Tibial artery (tissue), 4 donors: ENCODE data around the gene WNT16.

ENCODE experiments used
- DNase-seq, 2 donors: peaks; one replicate each; pipeline ENCODE4 v3.0.0-alpha.2; 2019
- H3K27ac ChIP-seq, 2 donors: fragments of 200-600 bp; sonication (generic) in 1 of 2; 1 replicate in 1 of 2; 2 replicates in 1 of 2; pipeline ENCODE4 v1.5.1; 2018 to 2019; ENCODE audit warnings: mild to moderate bottlenecking in 1 of 2
- H3K27me3 ChIP-seq, 2 donors: fragments of 200-600 bp; sonication (generic) in 1 of 2; one replicate each; pipeline versions ENCODE4 v1.5.1 to v1.6.0; 2016 to 2019
- H3K36me3 ChIP-seq, 3 donors: fragments of 200-600 bp; sonication (generic) in 2 of 3; one replicate each; pipeline ENCODE4 v1.5.1; 2016 to 2019; ENCODE audit warnings: mild to moderate bottlenecking in 2 of 3
- H3K4me1 ChIP-seq, 4 donors: fragments of 200-600 bp; sonication (generic) in 2 of 4; 1 replicate in 3 of 4; 2 replicates in 1 of 4; pipeline ENCODE4 v1.5.1; 2016 to 2019
- H3K4me3 ChIP-seq, 2 donors: fragments of 200-600 bp; sonication (generic) in 1 of 2; 1 replicate in 1 of 2; 2 replicates in 1 of 2; pipeline ENCODE4 v1.5.1; 2018 to 2019; ENCODE audit warnings: mild to moderate bottlenecking in 2 of 2
- H3K9me3 ChIP-seq, 3 donors: fragments of 200-600 bp; sonication (generic) in 1 of 3; one replicate each; pipeline ENCODE4 v1.5.1; 2016 to 2019
- intact Hi-C: fragments of 100-400 bp; cut with DNase I; formaldehyde crosslinking; loops from one replicate; pipeline ENCODE4 v1.15.0; 2023; ENCODE audit warnings: low total_unique reads
- TF ChIP-seq, protein P1 (sequence below), 2 experiments: fragments of 200-600 bp in 1 of 2; fragments of 450-650 bp in 1 of 2; IDR thresholded peaks; one replicate each; pipeline ENCODE4 v1.5.1; 2017 to 2019; ENCODE audit warnings: antibody characterized with exemption in 2 of 2, mild to moderate bottlenecking in 1 of 2, moderate library complexity in 1 of 2

WNT16 gene

GRCh38 chr7:121376979-121377378 is 48.2 kb downstream of the WNT16 start:
- Histone ChIP-seq H3K9me3 (no peaks in the 10 kb centered on the region), H3K4me3 (no peak overlapping the region), H3K27me3 (no peaks in the 10 kb centered on the region), H3K4me1 (peaks cover 0 to 10% (median 0%) of the 10 kb centered on the region in 4 donors), H3K36me3 (peaks cover 0 to 32% (median 31%) of the 10 kb centered on the region in 3 donors), H3K27ac (no peak overlapping the region)
- TF ChIP-seq, protein P1, sequence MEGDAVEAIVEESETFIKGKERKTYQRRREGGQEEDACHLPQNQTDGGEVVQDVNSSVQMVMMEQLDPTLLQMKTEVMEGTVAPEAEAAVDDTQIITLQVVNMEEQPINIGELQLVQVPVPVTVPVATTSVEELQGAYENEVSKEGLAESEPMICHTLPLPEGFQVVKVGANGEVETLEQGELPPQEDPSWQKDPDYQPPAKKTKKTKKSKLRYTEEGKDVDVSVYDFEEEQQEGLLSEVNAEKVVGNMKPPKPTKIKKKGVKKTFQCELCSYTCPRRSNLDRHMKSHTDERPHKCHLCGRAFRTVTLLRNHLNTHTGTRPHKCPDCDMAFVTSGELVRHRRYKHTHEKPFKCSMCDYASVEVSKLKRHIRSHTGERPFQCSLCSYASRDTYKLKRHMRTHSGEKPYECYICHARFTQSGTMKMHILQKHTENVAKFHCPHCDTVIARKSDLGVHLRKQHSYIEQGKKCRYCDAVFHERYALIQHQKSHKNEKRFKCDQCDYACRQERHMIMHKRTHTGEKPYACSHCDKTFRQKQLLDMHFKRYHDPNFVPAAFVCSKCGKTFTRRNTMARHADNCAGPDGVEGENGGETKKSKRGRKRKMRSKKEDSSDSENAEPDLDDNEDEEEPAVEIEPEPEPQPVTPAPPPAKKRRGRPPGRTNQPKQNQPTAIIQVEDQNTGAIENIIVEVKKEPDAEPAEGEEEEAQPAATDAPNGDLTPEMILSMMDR (IDR thresholded peaks at IDR 0.05) = no peak
- no peak for DNase-seq
- intact Hi-C loops = loop anchor here (10.0 kb wide), 1 partner anchor 242 kb away; no protein-coding TSS in a partner anchor

GRCh38 chr7:121379930-121380329 is 51.1 kb downstream of the WNT16 start:
- TF ChIP-seq, protein P1 (IDR thresholded peaks at IDR 0.05) = no peak
- DNase-seq = no peak
- H3K27me3 ChIP-seq = no peaks in the 10 kb centered on the region
- intact Hi-C loops = loop anchor here (10.0 kb wide), 1 partner anchor 245 kb away; no protein-coding TSS in a partner anchor
- no peak overlapping the region for H3K27ac ChIP-seq
- no peak overlapping the region for H3K4me3 ChIP-seq
- peaks cover 0 to 26% (median 3%) of the 10 kb centered on the region in 4 donors for H3K4me1 ChIP-seq
- peaks cover 0 to 32% (median 25%) of the 10 kb centered on the region in 3 donors for H3K36me3 ChIP-seq
- H3K9me3 ChIP-seq = no peaks in the 10 kb centered on the region

DNA sequence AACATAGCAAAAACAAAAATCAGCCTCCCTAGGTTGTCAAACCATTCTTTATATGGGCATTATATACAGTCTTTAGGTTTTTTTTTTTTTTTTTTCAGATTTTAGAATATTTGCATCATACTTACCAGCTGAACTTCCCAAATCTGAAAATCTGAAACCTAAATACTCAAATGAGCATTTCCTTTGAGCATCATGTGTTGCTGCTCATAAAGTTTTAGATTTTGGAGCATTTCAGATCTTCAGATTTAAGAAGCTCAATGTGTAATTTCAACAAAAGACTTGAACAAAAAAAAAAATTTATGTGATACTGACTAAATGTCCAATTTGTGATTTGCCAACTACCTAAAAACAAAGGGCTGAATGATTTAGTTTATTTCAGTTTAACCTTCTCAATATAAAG is 53.7 kb downstream of the WNT16 start:
- Histone ChIP-seq H3K27ac (no peak overlapping the region), H3K36me3 (peaks cover 0 to 10% (median 9%) of the 10 kb centered on the region in 3 donors), H3K4me1 (peaks cover 0 to 41% (median 7%) of the 10 kb centered on the region in 4 donors), H3K9me3 (no peaks in the 10 kb centered on the region), H3K4me3 (no peak overlapping the region), H3K27me3 (no peaks in the 10 kb centered on the region)
- no peak for DNase-seq
- TF ChIP-seq, protein P1 (IDR thresholded peaks at IDR 0.05) = no peak
- intact Hi-C loops = no loop called here

DNA sequence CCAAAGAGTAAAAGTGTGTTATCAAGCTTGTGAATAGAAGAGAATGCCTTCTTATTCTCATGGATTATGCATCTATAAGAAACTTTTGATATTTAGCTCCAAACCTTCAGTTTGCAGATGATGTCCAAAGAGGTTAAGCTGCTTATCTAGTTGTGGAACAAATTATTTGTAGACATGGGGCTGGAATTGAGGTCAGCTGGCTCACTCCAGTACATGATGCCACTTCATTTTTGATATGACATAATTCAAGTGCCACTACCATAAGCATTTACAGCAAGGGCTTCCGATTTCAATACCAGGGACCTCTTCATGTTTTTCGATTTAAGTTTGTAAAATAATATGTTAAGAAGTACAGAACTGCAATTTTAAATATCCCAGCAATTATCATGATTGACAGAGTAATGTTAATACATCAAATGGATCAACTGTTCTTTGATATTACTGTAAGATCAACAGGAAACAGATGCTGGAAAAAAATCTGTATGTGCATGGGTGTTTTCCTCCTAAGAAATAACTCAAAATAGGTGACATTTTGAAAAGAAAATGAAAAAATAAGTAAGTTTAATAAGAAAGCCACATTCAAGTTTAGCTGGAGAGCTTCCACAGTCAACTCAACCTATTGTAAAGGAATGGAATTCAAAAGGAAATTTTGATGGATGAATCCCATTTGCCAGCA is 54.6 kb downstream of the WNT16 start:
- H3K4me1 ChIP-seq = peaks cover 0 to 41% (median 7%) of the 10 kb centered on the region in 4 donors
- no peak overlapping the region for H3K27ac ChIP-seq
- TF ChIP-seq, protein P1 (IDR thresholded peaks at IDR 0.05) = no peak
- H3K36me3 ChIP-seq = peaks cover 0 to 2% (median under 1%) of the 10 kb centered on the region in 3 donors
- no peaks in the 10 kb centered on the region for H3K9me3 ChIP-seq
- no peaks in the 10 kb centered on the region for H3K27me3 ChIP-seq
- intact Hi-C loops = no loop called here
- H3K4me3 ChIP-seq = no peak overlapping the region
- DNase-seq = no peak

GRCh38 chr7:121384265-121384664 is 55.5 kb downstream of the WNT16 start:
- Histone ChIP-seq H3K36me3 (no peaks in the 10 kb centered on the region), H3K27me3 (no peaks in the 10 kb centered on the region), H3K9me3 (no peaks in the 10 kb centered on the region), H3K4me3 (no peak overlapping the region), H3K4me1 (peaks cover 0 to 41% (median 7%) of the 10 kb centered on the region in 4 donors), H3K27ac (no peak overlapping the region)
- intact Hi-C loops = no loop called here
- no peak for DNase-seq
- TF ChIP-seq, protein P1 (IDR thresholded peaks at IDR 0.05) = no peak
